Measurements from ENCODE around the gene CACNA1B.

CACNA1B gene

GRCh38 chr9:138069731-138070456 is 192.3 kb downstream of the CACNA1B start:
- TF ChIP-seq CTCF (IDR thresholded peaks at IDR 0.05; ENCODE audit: low read depth, low read length) = no peak
- H3K4me3 ChIP-seq (replicated peaks in 1 of 2; ENCODE audit: low read depth in 2 of 2, low read length in 2 of 2) = no peak overlapping the region
- DNase-seq (ENCODE audit: low read depth in 2 of 2) = no peak

DNA sequence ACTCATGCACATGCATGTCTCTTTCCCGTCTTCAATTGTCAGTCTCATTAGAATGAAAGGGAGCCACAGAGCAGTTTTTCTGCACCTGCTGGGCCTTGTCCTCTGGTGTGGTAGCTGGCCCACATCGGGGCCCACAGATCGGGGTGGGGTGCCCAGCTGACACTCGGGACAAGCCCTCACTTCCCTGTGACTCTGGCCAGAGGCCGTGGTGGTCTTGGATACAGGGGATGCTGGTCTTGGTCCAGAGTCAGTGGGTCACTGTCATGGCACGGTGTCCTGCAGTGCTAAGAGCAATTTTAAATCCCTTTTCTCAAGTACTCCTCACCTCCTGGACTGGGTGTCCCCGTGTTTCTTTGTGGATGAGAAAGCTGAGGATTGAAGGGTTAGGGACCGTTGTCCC is 193.2 kb downstream of the CACNA1B start:
- TF ChIP-seq CTCF (IDR thresholded peaks at IDR 0.05; ENCODE audit: low read depth, low read length) = no peak
- no peak for DNase-seq (ENCODE audit: low read depth in 2 of 2)
- no peak overlapping the region for H3K4me3 ChIP-seq (replicated peaks in 1 of 2; ENCODE audit: low read depth in 2 of 2, low read length in 2 of 2)

GRCh38 chr9:138071292-138071691 is 193.7 kb downstream of the CACNA1B start:
- DNase-seq (ENCODE audit: low read depth in 2 of 2) = no peak
- no peak overlapping the region for H3K4me3 ChIP-seq (replicated peaks in 1 of 2; ENCODE audit: low read depth in 2 of 2, low read length in 2 of 2)
- no peak for TF ChIP-seq CTCF (IDR thresholded peaks at IDR 0.05; ENCODE audit: low read depth, low read length)

- no peak for TF ChIP-seq CTCF (IDR thresholded peaks at IDR 0.05; ENCODE audit: low read depth, low read length)
- DNase-seq (ENCODE audit: low read depth in 2 of 2) = no peak
- H3K4me3 ChIP-seq (replicated peaks in 1 of 2; ENCODE audit: low read depth in 2 of 2, low read length in 2 of 2) = no peak overlapping the region
Observed at GRCh38 chr9:138071731-138072130, 194.1 kb downstream of the CACNA1B start.

GRCh38 chr9:138072161-138072842 is 194.7 kb downstream of the CACNA1B start:
- no peak for DNase-seq (ENCODE audit: low read depth in 2 of 2)
- no peak for TF ChIP-seq CTCF (IDR thresholded peaks at IDR 0.05; ENCODE audit: low read depth, low read length)
- no peak overlapping the region for H3K4me3 ChIP-seq (replicated peaks in 1 of 2; ENCODE audit: low read depth in 2 of 2, low read length in 2 of 2)

DNA sequence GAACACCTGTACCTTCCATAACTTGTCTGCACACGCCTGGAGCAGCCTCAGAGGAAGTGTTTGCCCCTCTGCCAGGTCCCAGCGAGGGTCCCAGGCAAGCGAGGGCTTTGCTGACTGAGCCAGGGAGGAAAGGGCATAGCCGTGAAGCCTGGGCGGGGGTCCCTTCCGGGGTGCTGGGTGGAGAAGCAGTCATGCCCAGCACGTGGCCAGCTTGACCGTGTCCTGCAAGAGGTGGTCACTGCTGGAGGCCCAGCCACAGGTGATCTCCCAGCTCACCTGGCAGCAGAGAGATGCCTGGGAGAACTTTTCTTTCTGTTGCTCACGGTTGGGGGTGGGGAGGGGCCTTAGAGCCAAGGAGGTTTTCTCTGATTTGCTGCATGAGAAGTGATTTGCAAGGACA is 195.3 kb downstream of the CACNA1B start:
- TF ChIP-seq CTCF (IDR thresholded peaks at IDR 0.05; ENCODE audit: low read depth, low read length) = no peak
- H3K4me3 ChIP-seq (replicated peaks in 1 of 2; ENCODE audit: low read depth in 2 of 2, low read length in 2 of 2) = no peak overlapping the region
- no peak for DNase-seq (ENCODE audit: low read depth in 2 of 2)
